A172 (cell line): ENCODE results near the gene TAF4. TPM values are rescaled to one million over a fixed set of nuclear protein-coding genes. Genes with fewer than 3 reads are reported as not detected.
"Not testable (repeated sequence)": the region's sequence is repeated elsewhere in the genome, so short reads cannot be mapped to it uniquely, and the experiment has no call there.

Experiments
- DNase-seq: peaks from one replicate; pipeline ENCODE4 v3.0.0-alpha.2; 2015; ENCODE audit warnings: low spot score
- total RNA-seq: library from RNA; depleted of rRNA; stranded (reverse); fragments of >200 nt; shearing (Covaris generic); gene quantifications from 2 replicates; pipeline ENCODE4 v1.2.3, GENCODE V29; 2014

TAF4 gene
- total RNA-seq, 1 experiment from 2014 or later = 5.1 TPM

- DNase-seq = no peak
These were observed 6.7 kb downstream of the TAF4 start for GRCh38 chr20:62058941-62059340.

- no peak for DNase-seq
These were observed 8.7 kb downstream of the TAF4 start for GRCh38 chr20:62056975-62057374.

- DNase-seq = no peak
These were observed 9.3 kb downstream of the TAF4 start for GRCh38 chr20:62056377-62056776.

GRCh38 chr20:62055862-62056115 lies 9.9 kb downstream of the TAF4 start:
- not testable (repeated sequence) for DNase-seq

- no peak for DNase-seq
These were observed 10.4 kb downstream of the TAF4 start for GRCh38 chr20:62055106-62055861.

- no peak for DNase-seq
These were observed 11.2 kb downstream of the TAF4 start for GRCh38 chr20:62054451-62054953.

- DNase-seq = no peak
These were observed 12.1 kb downstream of the TAF4 start for GRCh38 chr20:62053465-62054196.

- DNase-seq = no peak
These were observed 12.7 kb downstream of the TAF4 start for GRCh38 chr20:62052842-62053464.

- no peak for DNase-seq
These were observed 13.3 kb downstream of the TAF4 start for GRCh38 chr20:62052336-62052841.

GRCh38 chr20:62051546-62052255 lies 14.0 kb downstream of the TAF4 start:
- no peak for DNase-seq

- no peak for DNase-seq
These were observed 14.5 kb downstream of the TAF4 start for GRCh38 chr20:62051144-62051543.

GRCh38 chr20:62050166-62051120 lies 15.2 kb downstream of the TAF4 start:
- DNase-seq = no peak

GRCh38 chr20:62049342-62050165 lies 16.1 kb downstream of the TAF4 start:
- DNase-seq = no peak

GRCh38 chr20:62048821-62049291 lies 16.8 kb downstream of the TAF4 start:
- no peak for DNase-seq

- DNase-seq = no peak
These were observed 17.3 kb downstream of the TAF4 start for GRCh38 chr20:62048346-62048761.

GRCh38 chr20:62047666-62048345 lies 17.9 kb downstream of the TAF4 start:
- no peak for DNase-seq

- no peak for DNase-seq
These were observed 19.2 kb downstream of the TAF4 start for GRCh38 chr20:62046431-62046830.

GRCh38 chr20:62045529-62046285 lies 20.0 kb downstream of the TAF4 start:
- DNase-seq = no peak
